PFSK-1 (cell line): ENCODE results near the gene TTC21A.

ENCODE experiments used
- FOXP2 ChIP-seq: optimal IDR thresholded peaks from 2 replicates; pipeline ENCODE3; 2011; ENCODE audit warnings: borderline replicate concordance, control low read depth, inconsistent platforms; ENCODE audit not compliant: insufficient read depth; ENCODE audit errors: extremely low read length, extremely low read depth
- POLR2AphosphoS5 ChIP-seq: IDR thresholded peaks from 2 replicates; pipeline ENCODE4 v1.6.1; 2012; ENCODE audit warnings: low read depth, mild to moderate bottlenecking, control low read depth, low read length, moderate library complexity
- REST ChIP-seq, 2 experiments: IDR thresholded peaks; 2 replicates each; pipeline versions ENCODE4 v1.6.1 to v1.8.0; 2011 to 2012; ENCODE audit warnings: low read depth in 2 of 2, low read length in 2 of 2, control low read depth in 1 of 2, inconsistent platforms in 1 of 2, mild to moderate bottlenecking in 1 of 2, moderate library complexity in 1 of 2; ENCODE audit not compliant: insufficient read depth in 1 of 2
- SIN3A ChIP-seq: IDR thresholded peaks from 2 replicates; pipeline ENCODE4 v1.6.1; 2012; ENCODE audit warnings: mild to moderate bottlenecking, low read length, moderate library complexity, borderline replicate concordance; ENCODE audit not compliant: insufficient read depth
- TAF1 ChIP-seq: IDR thresholded peaks from 2 replicates; pipeline ENCODE4 v1.6.1; 2012; ENCODE audit warnings: low read length, control low read depth, borderline replicate concordance; ENCODE audit not compliant: insufficient read depth

The TTC21A gene

GRCh38 chr3:39144095-39144747 lies 36.7 kb downstream of the TTC21A start:
- TF ChIP-seq FOXP2 (no peak), REST (IDR thresholded peaks at IDR 0.05; ENCODE audit: insufficient read depth in 1 of 2, low read depth in 2 of 2, low read length in 2 of 2) (no peak), SIN3A (no peak), POLR2AphosphoS5 (no peak), TAF1 (no peak)

- TF ChIP-seq FOXP2 (no peak), TAF1 (no peak), REST (IDR thresholded peaks at IDR 0.05; ENCODE audit: insufficient read depth in 1 of 2, low read depth in 2 of 2, low read length in 2 of 2) (no peak), SIN3A (no peak), POLR2AphosphoS5 (no peak)
Measured at GRCh38 chr3:39144748-39145380, 37.4 kb downstream of the TTC21A start.

GRCh38 chr3:39146083-39146501 lies 38.6 kb downstream of the TTC21A start:
- TF ChIP-seq REST (IDR thresholded peaks at IDR 0.05; ENCODE audit: insufficient read depth in 1 of 2, low read depth in 2 of 2, low read length in 2 of 2) (no peak), SIN3A (no peak), POLR2AphosphoS5 (no peak), FOXP2 (no peak), TAF1 (no peak)

- TF ChIP-seq TAF1 (no peak), REST (IDR thresholded peaks at IDR 0.05; ENCODE audit: insufficient read depth in 1 of 2, low read depth in 2 of 2, low read length in 2 of 2) (no peak), POLR2AphosphoS5 (no peak), FOXP2 (no peak), SIN3A (peak; percentile 63; the same call in 1 of the 2 replicates)
Measured at GRCh38 chr3:39146611-39147591, 39.4 kb downstream of the TTC21A start.
